ENCODE results near the gene KRT75. TPM values are rescaled to one million over a fixed set of nuclear protein-coding genes. Genes with fewer than 3 reads are reported as not detected.

The KRT75 gene
- total and polyA plus RNA-seq, 2 donors (not counting 3 experiments of a cell fraction or from before 2014, with no cell fraction given): not detected

DNA sequence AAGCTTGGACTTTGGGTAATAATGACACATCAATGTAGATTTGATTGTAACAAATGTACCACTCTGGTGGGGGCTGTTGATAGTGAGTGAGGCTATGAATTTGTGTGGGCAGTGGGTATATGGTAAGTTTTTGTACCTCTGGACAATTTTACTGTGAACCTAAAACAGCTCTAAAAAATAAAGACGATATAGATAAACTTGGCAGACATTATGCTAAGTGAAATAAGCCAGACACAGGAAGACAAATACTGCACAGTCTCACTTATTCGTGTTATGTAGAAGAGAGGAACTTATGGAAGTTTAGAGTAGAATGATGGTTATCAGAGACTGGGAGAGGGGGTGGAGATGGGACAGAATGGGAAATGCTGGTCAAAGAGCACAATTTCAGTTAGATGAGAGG, 30.7 kb upstream of the KRT75 start:
- BruUV-seq (replicated peaks): no TSS peak
- Histone ChIP-seq H3K79me2 (ENCODE audit: control insufficient read depth, insufficient read depth, low read length) (no peaks in the 10 kb centered on the region), H3K27me3 (ENCODE audit: control insufficient read depth in 2 of 2, insufficient read depth in 2 of 2, low read length in 2 of 2) (peaks cover 6% of the 10 kb centered on the region in 2 experiments), H3K4me2 (ENCODE audit: insufficient read depth, low read length) (no peak overlapping the region), H3K9me1 (replicated peaks; ENCODE audit: control insufficient read depth, extremely low read depth, insufficient read depth, low read length) (no peaks in the 10 kb centered on the region), H2AFZ (ENCODE audit: low read depth, low read length) (no peak overlapping the region), H3K4me3 (replicated peaks in 1 of 3; ENCODE audit: insufficient read depth in 1 of 3, low read depth in 1 of 3, low read length in 3 of 3) (no peak overlapping the region), H3K27ac (ENCODE audit: insufficient read depth, low read depth, low read length) (no peak overlapping the region), H3K4me1 (ENCODE audit: control insufficient read depth, extremely low read depth, insufficient read depth, low read length) (no peaks in the 10 kb centered on the region), H3K36me3 (ENCODE audit: control insufficient read depth in 2 of 2, extremely low read depth in 1 of 2, insufficient read depth in 2 of 2, low read length in 2 of 2) (no peaks in the 10 kb centered on the region), H3K9ac (replicated peaks; ENCODE audit: extremely low read depth, insufficient read depth, low read length) (no peak overlapping the region), H3K9me3 (replicated peaks; ENCODE audit: control insufficient read depth, insufficient read depth, low read length) (no peaks in the 10 kb centered on the region), H4K20me1 (replicated peaks; ENCODE audit: control insufficient read depth, extremely low read depth, insufficient read depth, low read length) (no peaks in the 10 kb centered on the region)
- TF ChIP-seq GATA2 (IDR thresholded peaks at IDR 0.05; ENCODE audit: insufficient read depth, insufficient read length, low read depth, low read length): no peak
- ChIA-PET POLR2A (no interaction called here), CTCF (no interaction called here)
- intact Hi-C loops (cut with micrococcal nuclease) (no loop called here), dilution Hi-C loops (cut with MboI; ENCODE audit: extremely low pct_ligation_motif_present, low sequenced_read_pairs) (no loop called here)
- no peak for FAIRE-seq
- no peak for DNase-seq (ENCODE audit: low read depth, low spot score)

DNA sequence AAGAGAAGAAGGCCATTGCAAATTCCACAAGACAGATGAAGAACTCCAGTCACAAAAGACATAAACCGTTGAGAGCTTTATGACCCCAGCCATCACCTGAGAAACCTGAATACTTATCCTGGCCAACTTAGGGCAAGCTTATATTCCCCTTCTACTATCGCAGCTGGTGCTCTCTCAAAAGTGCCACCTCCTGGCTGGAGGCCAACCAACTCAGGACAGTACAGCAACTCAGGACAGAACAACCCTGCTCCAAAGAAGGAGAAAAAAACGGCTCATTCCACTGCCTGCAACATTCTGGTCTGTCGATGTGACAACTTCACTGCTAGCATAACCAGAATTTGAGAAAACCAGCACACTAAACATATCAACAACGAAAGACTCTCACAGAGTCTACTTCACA, 27.5 kb upstream of the KRT75 start:
- Histone ChIP-seq H3K4me3 (replicated peaks in 1 of 3; ENCODE audit: insufficient read depth in 1 of 3, low read depth in 1 of 3, low read length in 3 of 3) (no peak overlapping the region), H3K79me2 (ENCODE audit: control insufficient read depth, insufficient read depth, low read length) (no peaks in the 10 kb centered on the region), H3K9me3 (replicated peaks; ENCODE audit: control insufficient read depth, insufficient read depth, low read length) (no peaks in the 10 kb centered on the region), H3K27ac (ENCODE audit: insufficient read depth, low read depth, low read length) (no peak overlapping the region), H3K4me1 (ENCODE audit: control insufficient read depth, extremely low read depth, insufficient read depth, low read length) (no peaks in the 10 kb centered on the region), H3K36me3 (ENCODE audit: control insufficient read depth in 2 of 2, extremely low read depth in 1 of 2, insufficient read depth in 2 of 2, low read length in 2 of 2) (no peaks in the 10 kb centered on the region), H4K20me1 (replicated peaks; ENCODE audit: control insufficient read depth, extremely low read depth, insufficient read depth, low read length) (no peaks in the 10 kb centered on the region), H3K9ac (replicated peaks; ENCODE audit: extremely low read depth, insufficient read depth, low read length) (no peak overlapping the region), H3K9me1 (replicated peaks; ENCODE audit: control insufficient read depth, extremely low read depth, insufficient read depth, low read length) (no peaks in the 10 kb centered on the region), H3K27me3 (ENCODE audit: control insufficient read depth in 2 of 2, insufficient read depth in 2 of 2, low read length in 2 of 2) (peaks cover 6 to 7% of the 10 kb centered on the region in 2 experiments), H2AFZ (ENCODE audit: low read depth, low read length) (no peak overlapping the region), H3K4me2 (ENCODE audit: insufficient read depth, low read length) (no peak overlapping the region)
- DNase-seq (ENCODE audit: low read depth, low spot score): no peak
- TF ChIP-seq MYC (IDR thresholded peaks at IDR 0.05; ENCODE audit: low read depth, low read length): no peak
- TF ChIP-seq FOS (IDR thresholded peaks at IDR 0.05; ENCODE audit: borderline replicate concordance, insufficient read depth, low read length): no peak
- no peak for TF ChIP-seq POLR2AphosphoS5 (IDR thresholded peaks at IDR 0.05; ENCODE audit: insufficient read depth, low read depth, low read length)
- TF ChIP-seq EZH2 (IDR thresholded peaks at IDR 0.05; ENCODE audit: borderline replicate concordance, low read depth, low read length, severe bottlenecking): no peak
- no peak for TF ChIP-seq MAX (IDR thresholded peaks at IDR 0.05; ENCODE audit: insufficient read depth, insufficient read length)
- TF ChIP-seq JUN (IDR thresholded peaks at IDR 0.05; ENCODE audit: borderline replicate concordance, insufficient read depth, insufficient read length, low read depth): no peak
- no peak for TF ChIP-seq GATA2 (IDR thresholded peaks at IDR 0.05; ENCODE audit: insufficient read depth, insufficient read length, low read depth, low read length)
- TF ChIP-seq, protein P1, sequence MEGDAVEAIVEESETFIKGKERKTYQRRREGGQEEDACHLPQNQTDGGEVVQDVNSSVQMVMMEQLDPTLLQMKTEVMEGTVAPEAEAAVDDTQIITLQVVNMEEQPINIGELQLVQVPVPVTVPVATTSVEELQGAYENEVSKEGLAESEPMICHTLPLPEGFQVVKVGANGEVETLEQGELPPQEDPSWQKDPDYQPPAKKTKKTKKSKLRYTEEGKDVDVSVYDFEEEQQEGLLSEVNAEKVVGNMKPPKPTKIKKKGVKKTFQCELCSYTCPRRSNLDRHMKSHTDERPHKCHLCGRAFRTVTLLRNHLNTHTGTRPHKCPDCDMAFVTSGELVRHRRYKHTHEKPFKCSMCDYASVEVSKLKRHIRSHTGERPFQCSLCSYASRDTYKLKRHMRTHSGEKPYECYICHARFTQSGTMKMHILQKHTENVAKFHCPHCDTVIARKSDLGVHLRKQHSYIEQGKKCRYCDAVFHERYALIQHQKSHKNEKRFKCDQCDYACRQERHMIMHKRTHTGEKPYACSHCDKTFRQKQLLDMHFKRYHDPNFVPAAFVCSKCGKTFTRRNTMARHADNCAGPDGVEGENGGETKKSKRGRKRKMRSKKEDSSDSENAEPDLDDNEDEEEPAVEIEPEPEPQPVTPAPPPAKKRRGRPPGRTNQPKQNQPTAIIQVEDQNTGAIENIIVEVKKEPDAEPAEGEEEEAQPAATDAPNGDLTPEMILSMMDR (IDR thresholded peaks at IDR 0.05; ENCODE audit: extremely low read depth in 1 of 2, insufficient read depth in 1 of 2, low read depth in 1 of 2, low read length in 2 of 2): no peak
- TF ChIP-seq POLR2A (IDR thresholded peaks at IDR 0.05; ENCODE audit: low read depth, low read length): no peak
- dilution Hi-C loops (cut with MboI; ENCODE audit: extremely low pct_ligation_motif_present, low sequenced_read_pairs) (no loop called here), intact Hi-C loops (cut with micrococcal nuclease) (no loop called here)
- ChIA-PET POLR2A (no interaction called here), CTCF (no interaction called here)
- no TSS peak for BruUV-seq (replicated peaks)
- FAIRE-seq: no peak

All from endothelial cell of umbilical vein (primary cell).